Gastrocnemius medialis (tissue), 4 donors: Measurements from ENCODE around the gene PKN1. TPM values are rescaled to one million over a fixed set of nuclear protein-coding genes. Genes with fewer than 3 reads are reported as not detected.

Experiments used
- ATAC-seq, 2 donors: fragments of 150-250 bp; one replicate each; pipeline ENCODE4 v1.9.1; 2016
- DNase-seq, 2 donors: peaks; one replicate each; pipeline ENCODE4 v3.0.0-alpha.2; 2019
- H3K27ac ChIP-seq, 4 donors: fragments of 200-600 bp; sonication (generic); 1 replicate in 1 of 4; 2 replicates in 3 of 4; pipeline ENCODE4 v1.5.1; 2016 to 2018; ENCODE audit warnings: mild to moderate bottlenecking in 2 of 4, moderate library complexity in 1 of 4
- H3K27me3 ChIP-seq, 3 donors: fragments of 200-600 bp; sonication (generic) in 2 of 3; 1 replicate in 1 of 3; 2 replicates in 2 of 3; pipeline versions ENCODE4 v1.5.1 to v1.6.0; 2016 to 2019; ENCODE audit warnings: mild to moderate bottlenecking in 1 of 3, moderate library complexity in 1 of 3
- H3K36me3 ChIP-seq, 2 donors: fragments of 200-600 bp; sonication (generic) in 1 of 2; one replicate each; pipeline ENCODE4 v1.5.1; 2017 to 2018
- H3K4me1 ChIP-seq, 2 donors: fragments of 200-600 bp; sonication (generic) in 1 of 2; one replicate each; pipeline ENCODE4 v1.5.1; 2016 to 2017; ENCODE audit warnings: mild to moderate bottlenecking in 2 of 2
- H3K4me3 ChIP-seq, 4 donors: fragments of 200-600 bp; sonication (generic) in 3 of 4; 1 replicate in 1 of 4; 2 replicates in 3 of 4; pipeline ENCODE4 v1.5.1; 2016 to 2019; ENCODE audit warnings: mild to moderate bottlenecking in 2 of 4
- H3K9me3 ChIP-seq, 3 donors: fragments of 200-600 bp; sonication (generic) in 2 of 3; 1 replicate in 1 of 3; 2 replicates in 2 of 3; pipeline ENCODE4 v1.5.1; 2016 to 2019
- CTCF ChIP-seq, 5 experiments: fragments of 450-650 bp in 3 of 5; fragments of 200-600 bp in 2 of 5; sonication (generic) in 2 of 5; IDR thresholded peaks in 4 of 5; conservative IDR thresholded peaks in 1 of 5; 1 replicate in 4 of 5; 2 replicates in 1 of 5; pipeline ENCODE4 v1.5.1; 2016 to 2019; ENCODE audit warnings: antibody characterized with exemption in 5 of 5, mild to moderate bottlenecking in 3 of 5, moderate library complexity in 3 of 5
- POLR2A ChIP-seq, 2 donors: fragments of 450-650 bp; IDR thresholded peaks; one replicate each; pipeline ENCODE4 v1.6.1; 2017; ENCODE audit warnings: antibody characterized with exemption in 2 of 2, mild to moderate bottlenecking in 2 of 2, moderate library complexity in 2 of 2
- in situ Hi-C, 4 donors: fragments of 200-750 bp; cut with MboI; loops; one replicate each; pipeline versions ENCODE4 v1.15.0 to v1.8.0; 2017; ENCODE audit warnings: low sequenced_read_pairs in 4 of 4
- intact Hi-C: fragments of 100-400 bp; cut with DNase I; formaldehyde crosslinking; loops from one replicate; pipeline ENCODE4 v1.15.1; 2023; ENCODE audit warnings: low total_unique reads
- total RNA-seq, 4 donors: library from RNA; depleted of rRNA; stranded (reverse); fragments of >200 nt; gene quantifications; one replicate each; pipeline versions ENCODE4 v1.1.0 to v1.2.3, GENCODE V29; 2016

The PKN1 gene
- total RNA-seq, 4 donors from 2014 or later: 52.1 to 130 (median 81.3) TPM

- no peaks in the 10 kb centered on the region for H3K27me3 ChIP-seq
- intact Hi-C loops (loop anchor here (5.0 kb wide), 1 partner anchor 133 kb away; the partner anchor contains the start of gene ADGRE5), in situ Hi-C loops (loop anchor here in 1 of 4 donors (10.0 kb wide), 1 partner anchor 49 kb away; no protein-coding TSS in a partner anchor)
- peaks cover 0 to 22% of the 10 kb centered on the region in 2 donors for H3K36me3 ChIP-seq
- peak overlapping the region; percentile 96 to 100 (median 100) for H3K27ac ChIP-seq
- no peak for TF ChIP-seq CTCF (IDR thresholded peaks at IDR 0.05 in 4 of 5, conservative IDR thresholded peaks at IDR 0.05 in 1 of 5)
- TF ChIP-seq POLR2A (IDR thresholded peaks at IDR 0.05): no peak
- DNase-seq (no peak), ATAC-seq (no peak)
- H3K9me3 ChIP-seq: no peaks in the 10 kb centered on the region
- H3K4me3 ChIP-seq: peak overlapping the region in 3 of 4 donors; percentile 68 to 93 (median 84)
- H3K4me1 ChIP-seq: peaks cover 31 to 33% of the 10 kb centered on the region in 2 donors
These were observed 82.5 kb downstream of the PKN1 start for GRCh38 chr19:14515501-14516047.

DNA sequence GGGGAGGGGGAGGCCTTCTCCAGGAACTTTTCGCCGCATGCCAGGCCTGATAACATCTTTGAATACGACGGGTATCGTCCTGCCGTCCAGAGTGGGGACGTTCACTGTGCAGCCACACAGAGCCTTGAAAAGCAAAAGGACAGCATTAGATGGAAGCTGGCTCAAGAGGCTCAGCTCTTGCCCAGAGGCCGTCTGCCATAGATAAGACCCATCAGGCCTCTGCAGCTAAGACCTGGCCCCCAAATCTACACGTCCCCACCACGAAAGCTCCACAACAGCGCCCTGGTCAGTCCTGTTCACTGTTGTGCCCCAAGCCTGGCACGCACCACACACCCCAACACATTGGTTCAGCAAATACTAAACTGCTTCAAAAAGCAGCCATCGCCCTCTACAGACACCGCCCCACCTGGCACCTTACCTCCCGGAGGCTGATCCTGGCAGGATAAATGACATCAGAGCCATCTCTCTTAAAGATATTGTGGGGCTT, 83.0 kb downstream of the PKN1 start:
- Histone ChIP-seq H3K36me3 (peaks cover 0 to 22% of the 10 kb centered on the region in 2 donors), H3K4me1 (peaks cover 31 to 33% of the 10 kb centered on the region in 2 donors), H3K4me3 (peak overlapping the region; percentile 68 to 99 (median 88)), H3K27me3 (no peaks in the 10 kb centered on the region), H3K9me3 (no peaks in the 10 kb centered on the region), H3K27ac (peak overlapping the region; percentile 96 to 100 (median 100))
- no peak for DNase-seq
- no peak for ATAC-seq
- in situ Hi-C loops (loop anchor here in 1 of 4 donors (10.0 kb wide), 1 partner anchor 49 kb away; no protein-coding TSS in a partner anchor), intact Hi-C loops (loop anchor here (5.0 kb wide), 1 partner anchor 134 kb away; the partner anchor contains the start of gene ADGRE5)
- TF ChIP-seq POLR2A (IDR thresholded peaks at IDR 0.05) (no peak), CTCF (IDR thresholded peaks at IDR 0.05 in 4 of 5, conservative IDR thresholded peaks at IDR 0.05 in 1 of 5) (no peak)

GRCh38 chr19:14516746-14517438, 83.8 kb downstream of the PKN1 start:
- DNase-seq: no peak
- TF ChIP-seq CTCF (IDR thresholded peaks at IDR 0.05 in 4 of 5, conservative IDR thresholded peaks at IDR 0.05 in 1 of 5) (no peak), POLR2A (IDR thresholded peaks at IDR 0.05) (no peak)
- ATAC-seq: no peak
- Histone ChIP-seq H3K27ac (peak overlapping the region; percentile 96 to 100 (median 100)), H3K4me1 (peaks cover 31 to 33% of the 10 kb centered on the region in 2 donors), H3K36me3 (peaks cover 0 to 22% of the 10 kb centered on the region in 2 donors), H3K9me3 (no peaks in the 10 kb centered on the region), H3K27me3 (no peaks in the 10 kb centered on the region), H3K4me3 (peak overlapping the region; percentile 68 to 99 (median 88))
- intact Hi-C loops (loop anchor here (5.0 kb wide), 1 partner anchor 135 kb away; the partner anchor contains the start of gene ADGRE5), in situ Hi-C loops (loop anchor here in 1 of 4 donors (10.0 kb wide), 1 partner anchor 48 kb away; no protein-coding TSS in a partner anchor)

GRCh38 chr19:14517446-14517839, 84.3 kb downstream of the PKN1 start:
- no peak for DNase-seq
- peak overlapping the region; percentile 68 to 99 (median 88) for H3K4me3 ChIP-seq
- intact Hi-C loops: loop anchor here (5.0 kb wide), 1 partner anchor 135 kb away; the partner anchor contains the start of gene ADGRE5
- TF ChIP-seq POLR2A (IDR thresholded peaks at IDR 0.05) (no peak), CTCF (IDR thresholded peaks at IDR 0.05 in 4 of 5, conservative IDR thresholded peaks at IDR 0.05 in 1 of 5) (no peak)
- H3K27ac ChIP-seq: peak overlapping the region; percentile 96 to 100 (median 100)
- ATAC-seq: peak; percentile 18 to 28
- H3K27me3 ChIP-seq: no peaks in the 10 kb centered on the region
- peaks cover 0 to 22% of the 10 kb centered on the region in 2 donors for H3K36me3 ChIP-seq
- peaks cover 31 to 33% of the 10 kb centered on the region in 2 donors for H3K4me1 ChIP-seq
- no peaks in the 10 kb centered on the region for H3K9me3 ChIP-seq
- in situ Hi-C loops: loop anchor here in 1 of 4 donors (10.0 kb wide), 1 partner anchor 47 kb away; no protein-coding TSS in a partner anchor
